ENCODE data around the gene NOP53.
"Not testable (repeated sequence)": the region's sequence is repeated elsewhere in the genome, so short reads cannot be mapped to it uniquely, and the experiment has no call there.

NOP53 gene

GRCh38 chr19:47778049-47778953, 33.0 kb downstream of the NOP53 start, which contains the start of gene SELENOW:
SELENOW (plus strand) TSS chr19:47778703; CDS start chr19:47778786, 83 bp downstream.
- DNase-seq, result peak; percentile 74

- DNase-seq, result no peak
Observed at GRCh38 chr19:47778954-47779351, 33.6 kb downstream of the NOP53 start.

GRCh38 chr19:47779524-47780214, 34.3 kb downstream of the NOP53 start:
- DNase-seq, result no peak

- DNase-seq, result no peak
Observed at GRCh38 chr19:47780215-47780551, 34.8 kb downstream of the NOP53 start.

- DNase-seq, result no peak
Observed at GRCh38 chr19:47781590-47782262, 36.4 kb downstream of the NOP53 start.

GRCh38 chr19:47786566-47786965, 41.2 kb downstream of the NOP53 start:
- no peak for DNase-seq

- DNase-seq, result not testable (repeated sequence)
Observed at GRCh38 chr19:47787307-47787706, 42.0 kb downstream of the NOP53 start.

GRCh38 chr19:47789811-47790210, 44.5 kb downstream of the NOP53 start:
- not testable (repeated sequence) for DNase-seq

- DNase-seq, result peak; percentile 64
Observed at GRCh38 chr19:47790398-47790814, 45.1 kb downstream of the NOP53 start.

- DNase-seq, result no peak
Observed at GRCh38 chr19:47792616-47793015, 47.3 kb downstream of the NOP53 start.

- no peak for DNase-seq
Observed at GRCh38 chr19:47794526-47794925, 49.2 kb downstream of the NOP53 start.

GRCh38 chr19:47796785-47797184, 51.4 kb downstream of the NOP53 start:
- no peak for DNase-seq

- DNase-seq, result no peak
Observed at GRCh38 chr19:47797996-47798903, 52.9 kb downstream of the NOP53 start.

GRCh38 chr19:47798904-47799266, 53.5 kb downstream of the NOP53 start:
- DNase-seq, result no peak

GRCh38 chr19:47801270-47801669, 55.9 kb downstream of the NOP53 start:
- DNase-seq, result no peak

GRCh38 chr19:47802521-47803043, 57.2 kb downstream of the NOP53 start:
- DNase-seq, result no peak

- not testable (repeated sequence) for DNase-seq
Observed at GRCh38 chr19:47803148-47803547, 57.8 kb downstream of the NOP53 start.

GRCh38 chr19:47803671-47804070, 58.3 kb downstream of the NOP53 start:
- not testable (repeated sequence) for DNase-seq

- not testable (repeated sequence) for DNase-seq
Observed at GRCh38 chr19:47804451-47804850, 59.1 kb downstream of the NOP53 start, which contains the start of gene TPRX1. TPRX1 (minus strand) TSS chr19:47804551; CDS start chr19:47804539, 12 bp downstream.

GRCh38 chr19:47805313-47805712, 60.0 kb downstream of the NOP53 start:
- DNase-seq, result no peak

GRCh38 chr19:47806435-47806834, 61.1 kb downstream of the NOP53 start:
- no peak for DNase-seq
